Measurements from ENCODE around the gene CDK16.
"Not testable (repeated sequence)": the region's sequence is repeated elsewhere in the genome, so short reads cannot be mapped to it uniquely, and the experiment has no call there.

CDK16 gene

DNA sequence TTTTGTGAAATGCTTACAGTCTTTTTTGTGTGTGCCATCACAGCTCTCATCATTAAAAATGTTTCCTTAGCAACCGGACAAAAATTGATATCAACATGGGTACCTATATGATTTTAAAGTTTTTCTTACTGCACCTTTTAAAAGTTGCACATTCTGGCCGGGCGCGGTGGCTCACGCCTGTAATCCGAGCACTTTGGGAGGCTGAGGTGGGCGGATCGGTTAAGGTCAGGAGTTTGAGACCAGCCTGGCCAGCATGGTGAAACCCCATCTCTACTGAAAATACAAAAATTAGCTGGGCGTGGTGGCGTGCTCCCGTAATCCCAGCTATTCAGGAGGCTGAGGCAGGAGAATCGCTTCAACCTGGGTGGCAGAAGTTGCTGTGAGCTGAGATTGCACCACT is 39.1 kb downstream of the CDK16 start:
- not testable (repeated sequence) for FAIRE-seq

DNA sequence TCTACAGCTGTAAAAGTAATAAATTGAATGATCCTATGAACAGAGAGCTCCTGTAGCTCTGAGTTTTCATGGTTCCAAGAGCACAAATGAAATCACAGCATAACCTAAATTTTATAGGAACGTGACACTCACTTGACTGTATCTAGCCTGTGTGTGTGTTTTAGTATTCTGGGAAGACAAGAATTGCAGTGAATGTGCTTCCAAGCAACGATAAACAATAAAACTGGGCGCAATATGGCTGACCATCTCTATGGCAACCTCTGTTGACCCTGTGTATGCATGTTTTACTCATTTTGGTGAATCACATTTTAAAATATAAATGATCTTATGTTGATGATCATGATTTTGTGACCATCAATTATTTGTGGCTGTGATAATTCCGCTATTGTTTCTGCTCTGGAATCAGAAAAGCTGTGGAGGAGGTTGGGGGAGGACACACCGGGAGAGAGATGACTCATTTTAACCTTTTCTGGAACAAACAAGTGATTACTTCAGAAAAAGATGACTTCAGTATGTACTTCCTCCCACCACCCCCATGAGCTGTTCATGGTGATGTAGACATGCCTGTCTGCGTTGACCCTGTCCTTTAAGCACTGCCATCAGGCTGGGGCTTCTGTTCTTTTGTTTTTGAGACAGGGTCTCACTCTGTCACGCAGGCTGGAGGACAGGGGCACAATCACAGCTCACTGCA is 46.1 kb downstream of the CDK16 start:
- FAIRE-seq: no peak

DNA sequence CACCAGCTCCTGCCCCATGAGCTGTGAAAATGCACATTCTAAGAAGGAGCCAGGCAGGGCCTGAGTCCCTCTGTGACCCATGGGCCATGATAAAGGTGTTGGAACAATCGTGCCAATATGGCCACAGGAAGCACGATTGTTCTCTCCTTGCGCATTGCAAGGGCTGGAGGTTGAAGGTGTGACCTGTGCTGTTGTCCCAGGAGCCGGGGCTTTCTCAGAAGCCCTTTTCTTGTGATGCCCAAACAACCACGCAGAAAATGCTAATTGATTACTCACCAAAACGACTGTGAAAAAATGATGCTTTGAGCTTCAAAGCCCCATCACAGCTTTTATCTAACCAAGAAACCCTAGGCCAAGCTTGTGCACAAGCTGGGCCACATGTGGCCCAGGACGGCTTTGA is 48.2 kb downstream of the CDK16 start:
- no peak for FAIRE-seq

DNA sequence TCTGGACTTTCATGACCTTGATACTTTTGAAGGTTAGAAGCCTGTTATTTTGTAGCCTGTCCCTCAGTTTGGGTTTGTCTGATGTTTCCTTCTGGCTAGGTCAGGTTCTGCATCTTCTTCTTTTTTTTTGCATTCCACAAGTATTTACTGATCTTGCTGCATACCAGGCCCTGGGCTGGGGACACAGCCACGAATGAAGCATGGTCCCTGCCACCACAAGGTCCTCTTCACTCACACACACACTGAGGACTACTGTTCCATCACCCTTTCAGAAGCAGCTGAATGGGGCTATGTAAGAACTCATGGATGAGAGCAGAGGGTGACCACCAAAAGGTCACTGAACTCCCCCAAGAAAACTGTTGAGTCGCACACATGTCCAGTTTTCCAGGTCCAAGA is 53.5 kb downstream of the CDK16 start:
- no peak for FAIRE-seq

DNA sequence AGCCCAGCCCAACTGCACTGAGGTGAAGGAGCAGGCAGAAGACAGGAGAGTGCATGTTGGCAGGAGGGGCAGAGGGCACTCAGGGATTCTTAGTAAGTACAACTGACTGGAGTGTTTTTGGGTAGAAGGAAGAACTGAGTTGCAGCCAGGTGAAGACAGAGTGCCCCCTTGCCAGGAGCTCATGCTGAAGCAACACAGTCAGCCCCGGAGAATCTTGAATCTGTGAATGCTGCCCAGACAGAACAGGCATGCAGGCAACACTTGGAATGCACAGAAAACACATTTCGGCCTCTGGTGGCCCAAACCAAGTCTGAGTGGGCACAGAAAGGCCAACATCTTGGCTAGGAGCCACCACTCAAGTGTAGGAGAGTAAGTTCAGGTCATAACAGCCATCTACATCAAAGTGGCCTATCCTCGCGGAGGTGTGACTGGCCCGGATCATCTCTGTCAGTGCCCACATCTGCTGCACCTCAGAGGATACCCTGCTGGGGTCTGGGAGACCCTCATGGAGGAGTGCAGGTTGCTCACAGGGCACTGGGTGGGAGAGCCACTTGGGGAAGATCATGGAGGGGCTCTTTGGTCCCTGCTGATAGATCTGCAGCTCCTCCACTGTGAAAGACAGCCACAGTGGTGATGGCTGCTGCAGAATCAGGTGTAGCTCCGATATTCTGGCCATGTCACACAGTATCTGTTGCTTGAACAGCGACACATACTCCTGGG is 54.7 kb downstream of the CDK16 start:
- no peak for FAIRE-seq

DNA sequence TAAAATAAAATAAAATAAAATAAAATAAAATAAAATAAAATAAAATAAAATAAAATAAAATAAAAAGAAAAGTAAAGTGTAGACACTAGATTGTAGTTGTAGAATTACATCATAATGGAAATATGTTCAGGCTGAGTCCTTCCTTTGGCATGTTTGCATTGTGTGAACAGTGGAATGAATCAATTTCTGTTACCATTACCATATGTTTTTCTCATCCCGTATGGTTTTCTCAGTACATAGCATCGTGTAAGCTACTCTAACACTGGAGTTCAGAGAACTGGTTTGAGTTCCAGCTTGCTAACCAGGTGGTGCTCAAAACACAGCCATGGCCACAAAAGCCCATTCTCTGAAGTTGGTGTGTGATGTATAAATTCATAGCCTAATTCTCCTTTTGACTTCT is 60.2 kb downstream of the CDK16 start:
- FAIRE-seq: no peak
